B cell (primary cell): ENCODE results near the gene CASS4. TPM values are rescaled to one million over a fixed set of nuclear protein-coding genes. Genes with fewer than 3 reads are reported as not detected.

Source experiments
- ATAC-seq: fragments of 200-7000 bp; cut with Tn5 transposase; one replicate; pipeline ENCODE4 v1.10.0; 2021; ENCODE audit warnings: low read depth, mild to moderate bottlenecking, moderate number of reproducible peaks, moderate library complexity
- CTCF ChIA-PET: fragments of 350-600 bp; sonication (Branson Sonifier 250); formaldehyde crosslinking; loops from one replicate; lab custom pipeline; 2021; ENCODE audit warnings: antibody characterized with exemption, inconsistent platforms; lab: Charles Lee
- POLR2A ChIA-PET: fragments of 350-600 bp; sonication (Branson Sonifier 250); formaldehyde crosslinking; loops from one replicate; lab custom pipeline; 2021; ENCODE audit warnings: antibody characterized with exemption; lab: Charles Lee
- DNase-seq: peaks from one replicate; pipeline ENCODE4 v3.0.0; 2013
- H2AFZ ChIP-seq: 2 replicates; pipeline ENCODE4 v1.6.1; 2012; ENCODE audit warnings: mild to moderate bottlenecking, low read depth, low read length; ENCODE audit not compliant: insufficient read depth, poor library complexity, severe bottlenecking
- H3K27ac ChIP-seq, 2 donors: 1 replicate in 1 of 2; 2 replicates in 1 of 2; pipeline ENCODE4 v1.5.1; 2012 to 2013; ENCODE audit warnings: low read length in 2 of 2, mild to moderate bottlenecking in 2 of 2, moderate library complexity in 1 of 2
- H3K27me3 ChIP-seq, 4 experiments: fragments of 200-600 bp in 1 of 4; sonication (generic) in 1 of 4; replicated peaks in 1 of 4; 1 replicate in 2 of 4; 2 replicates in 2 of 4; pipeline versions ENCODE4 v1.6.1 to v1.7.0; 2013 to 2016; ENCODE audit warnings: low read length in 3 of 4, mild to moderate bottlenecking in 2 of 4, mixed read lengths in 1 of 4, moderate library complexity in 1 of 4; ENCODE audit not compliant: insufficient read depth in 4 of 4, control insufficient read depth in 3 of 4; ENCODE audit errors: control extremely low read depth in 1 of 4
- H3K36me3 ChIP-seq, 2 experiments: replicated peaks in 1 of 2; 1 replicate in 1 of 2; 2 replicates in 1 of 2; pipeline versions ENCODE4 v1.6.1 to v1.7.1; 2013; ENCODE audit warnings: low read length in 1 of 2; ENCODE audit not compliant: insufficient read depth in 2 of 2, control insufficient read depth in 1 of 2; ENCODE audit errors: control extremely low read depth in 1 of 2, extremely low read depth in 1 of 2
- H3K4me1 ChIP-seq, 2 donors: fragments of 200-600 bp in 1 of 2; sonication (generic) in 1 of 2; 1 replicate in 1 of 2; 2 replicates in 1 of 2; pipeline versions ENCODE4 v1.5.1 to v1.6.1; 2013 to 2017; ENCODE audit warnings: low read length in 2 of 2; ENCODE audit not compliant: control insufficient read depth in 2 of 2, insufficient read depth in 2 of 2
- H3K4me2 ChIP-seq: replicated peaks from 2 replicates; pipeline ENCODE3; 2012; ENCODE audit warnings: mild to moderate bottlenecking, low read depth, low read length; ENCODE audit not compliant: poor library complexity, severe bottlenecking
- H3K4me3 ChIP-seq, 5 experiments: fragments of 200-600 bp in 1 of 5; sonication (generic) in 1 of 5; 1 replicate in 3 of 5; 2 replicates in 2 of 5; pipeline versions ENCODE4 v1.5.1 to v1.7.0; 2011 to 2016; ENCODE audit warnings: low read length in 4 of 5, mild to moderate bottlenecking in 4 of 5, low read depth in 2 of 5, control low read depth in 1 of 5, moderate library complexity in 1 of 5; ENCODE audit not compliant: insufficient read depth in 1 of 5; ENCODE audit errors: control extremely low read depth in 1 of 5, extremely low read depth in 1 of 5
- H3K79me2 ChIP-seq: fragments of 200-600 bp; sonication (generic); one replicate; pipeline ENCODE4 v1.6.0; 2016; ENCODE audit warnings: low read length; ENCODE audit not compliant: control insufficient read depth, insufficient read depth
- H3K9ac ChIP-seq: fragments of 200-600 bp; sonication (generic); 2 replicates; pipeline ENCODE4 v1.6.1; 2017; ENCODE audit warnings: mild to moderate bottlenecking, low read length, moderate library complexity
- H3K9me3 ChIP-seq, 3 donors: one replicate each; pipeline versions ENCODE4 v1.6.1 to v1.7.1; 2013; ENCODE audit warnings: low read length in 2 of 3; ENCODE audit not compliant: control insufficient read depth in 2 of 3, insufficient read depth in 1 of 3; ENCODE audit errors: control extremely low read depth in 1 of 3
- H4K20me1 ChIP-seq: 2 replicates; pipeline ENCODE4 v1.6.0; 2012; ENCODE audit warnings: mild to moderate bottlenecking, low read length; ENCODE audit not compliant: insufficient read depth, control insufficient read depth, poor library complexity, severe bottlenecking
- H3K27ac Mint-ChIP-seq: one replicate; pipeline ENCODE4 v1.8.0; 2021; ENCODE audit warnings: mixed read lengths
- H3K27me3 Mint-ChIP-seq: one replicate; pipeline ENCODE4 v1.8.0; 2021; ENCODE audit warnings: mixed read lengths
- H3K4me1 Mint-ChIP-seq: one replicate; pipeline ENCODE4 v1.8.0; 2021; ENCODE audit warnings: mixed read lengths
- H3K4me3 Mint-ChIP-seq: one replicate; pipeline ENCODE4 v1.8.0; 2021; ENCODE audit warnings: mixed read lengths
- H3K9me3 Mint-ChIP-seq: one replicate; pipeline ENCODE4 v1.8.0; 2022; ENCODE audit warnings: mixed read lengths; ENCODE audit not compliant: insufficient read depth
- CTCF ChIP-seq: fragments of 200-600 bp; IDR thresholded peaks from one replicate; pipeline ENCODE4 v1.8.0; 2022; ENCODE audit warnings: antibody characterized with exemption, mild to moderate bottlenecking
- EZH2 ChIP-seq: IDR thresholded peaks from 2 replicates; pipeline ENCODE4 v1.6.1; 2012; ENCODE audit warnings: borderline replicate concordance, low read depth, mild to moderate bottlenecking, moderate library complexity, low read length; ENCODE audit not compliant: insufficient read depth, poor library complexity, severe bottlenecking
- WGBS: methylation state at CpG from one replicate; pipeline ENCODE4 v1.1.5; 2013; ENCODE audit warnings: missing lambda C conversion rate; ENCODE audit not compliant: insufficient coverage; 5-methylcytosine and 5-hydroxymethylcytosine counted together
- intact Hi-C: fragments of 100-400 bp; cut with micrococcal nuclease; formaldehyde crosslinking; loops from one replicate; pipeline ENCODE4 v1.10.0; 2022
- polyA minus RNA-seq: library from RNA; depleted of rRNA, polyadenylated mRNA; stranded (reverse); fragments of >200 nt; gene quantifications from 2 replicates; pipeline ENCODE4 v1.2.3, GENCODE V29; 2012
- polyA plus RNA-seq: library from polyadenylated mRNA; depleted of rRNA; stranded (reverse); fragments of >200 nt; gene quantifications from 2 replicates; pipeline ENCODE4 v1.2.3, GENCODE V29; 2012
- total RNA-seq, 2 donors: library from RNA; stranded (reverse); fragments of 120-200 nt in 1 of 2; gene quantifications; 1 replicate in 1 of 2; 2 replicates in 1 of 2; pipeline versions ENCODE4 v1.2.3 to v1.2.4, GENCODE V29; 2013 to 2022

Gene CASS4
- total RNA-seq (0.42 and 0.53 TPM in 2 replicates), polyA plus RNA-seq (0.17 and 0.45 TPM in 2 replicates), polyA minus RNA-seq (0.34 and 0.93 TPM in 2 replicates)
- 1.0 TPM for total RNA-seq (2013)

- H3K4me1 ChIP-seq: peaks cover 12 to 21% of the 10 kb centered on the region in 2 donors
- peak within 1 kb of the TSS; percentile 65 for H2AFZ ChIP-seq
- peak within 1 kb of the TSS; percentile 66 for H3K27ac Mint-ChIP-seq
Observed at GRCh38 chr20:56411759-56412472, at the start of gene CASS4. TSS of gene CASS4 (plus strand) at chr20:56412260. CDS start at chr20:56412459, 199 bp downstream.

More at GRCh38 chr20:56411759-56412472, at the start of gene CASS4:
- peak within 1 kb of the TSS; percentile 49 to 54 for H3K27ac ChIP-seq
- DNase-seq (peak; percentile 47), ATAC-seq (peak; percentile 64)
- Mint-ChIP-seq H3K27me3 (no peaks in the 10 kb centered on the region), H3K4me3 (peak within 1 kb of the TSS; percentile 77), H3K9me3 (no peaks in the 10 kb centered on the region), H3K4me1 (peaks cover 17% of the 10 kb centered on the region)
- H4K20me1 ChIP-seq: no peaks in the 10 kb centered on the region
- intact Hi-C loops: no loop called here
- peaks cover 7 to 12% of the 10 kb centered on the region in 2 experiments for H3K36me3 ChIP-seq
- ChIA-PET CTCF (interaction anchor here (1.1 kb wide), 1 partner anchor 13 kb away, joined by 4 read pairs; no protein-coding TSS in a partner anchor), POLR2A (interaction anchor here (1.3 kb wide), 1 partner anchor 57 kb away, joined by 3 read pairs; the partner anchor contains the start of gene RTF2)
- H3K4me3 ChIP-seq: peak within 1 kb of the TSS in 4 of 5 experiments; percentile 26 to 81 (median 38)
- H3K27me3 ChIP-seq: no peaks in the 10 kb centered on the region
- H3K79me2 ChIP-seq: peaks cover 3% of the 10 kb centered on the region
- TF ChIP-seq CTCF (no peak), EZH2 (no peak)
- H3K9me3 ChIP-seq: no peaks in the 10 kb centered on the region
- peak within 1 kb of the TSS; percentile 57 for H3K4me2 ChIP-seq
- H3K9ac ChIP-seq: peak within 1 kb of the TSS; percentile 43
- 17% methylated on average over 4 of the region's 10 CpGs for WGBS
